LNCaP clone FGC (cell line): ENCODE measurements around the gene FKBP10.

Source experiments
- DNase-seq: peaks from one replicate; pipeline ENCODE4 v3.0.0-alpha.2; 2011; ENCODE audit warnings: low read depth
- H3K4me3 ChIP-seq: 2 replicates; pipeline ENCODE4 v1.5.1; 2011; ENCODE audit warnings: mild to moderate bottlenecking, low read depth, low read length, control low read depth
- CTCF ChIP-seq: IDR thresholded peaks from 2 replicates; pipeline ENCODE4 v1.5.1; 2012; ENCODE audit warnings: mild to moderate bottlenecking; ENCODE audit not compliant: control insufficient read depth, insufficient read depth; ENCODE audit errors: extremely low read depth

FKBP10 gene

GRCh38 chr17:41864836-41865595 is 52.2 kb downstream of the FKBP10 start, which contains the start of gene KLHL11:
KLHL11 (minus strand) TSS chr17:41865423; CDS start chr17:41865370, 53 bp downstream.
- peak; percentile 43 for DNase-seq
- H3K4me3 ChIP-seq = peak within 1 kb of the TSS; percentile 89
- peak; percentile 18; the same call in 1 of the 2 replicates for TF ChIP-seq CTCF

GRCh38 chr17:41865596-41865893 is 52.7 kb downstream of the FKBP10 start:
- H3K4me3 ChIP-seq = peak overlapping the region; percentile 23
- DNase-seq = no peak
- TF ChIP-seq CTCF = no peak

GRCh38 chr17:41868568-41868967 is 55.8 kb downstream of the FKBP10 start:
- no peak for TF ChIP-seq CTCF
- H3K4me3 ChIP-seq = no peak overlapping the region
- no peak for DNase-seq

GRCh38 chr17:41869426-41869825 is 56.6 kb downstream of the FKBP10 start:
- no peak for TF ChIP-seq CTCF
- H3K4me3 ChIP-seq = no peak overlapping the region
- DNase-seq = peak; percentile 76

- DNase-seq = no peak
- no peak for TF ChIP-seq CTCF
- no peak overlapping the region for H3K4me3 ChIP-seq
These were observed 57.3 kb downstream of the FKBP10 start for GRCh38 chr17:41870097-41870496.

GRCh38 chr17:41870627-41871026 is 57.8 kb downstream of the FKBP10 start:
- TF ChIP-seq CTCF = no peak
- no peak overlapping the region for H3K4me3 ChIP-seq
- DNase-seq = peak; percentile 65

GRCh38 chr17:41871789-41872188 is 59.0 kb downstream of the FKBP10 start:
- no peak for TF ChIP-seq CTCF
- H3K4me3 ChIP-seq = no peak overlapping the region
- no peak for DNase-seq
